ENCODE measurements around the gene MAST2.
A peak's percentile ranks its signal among the peaks of the same experiment; 100 is the strongest.

- TF ChIP-seq CTCF (IDR thresholded peaks at IDR 0.05): no peak
- no peak for TF ChIP-seq POLR2A (IDR thresholded peaks at IDR 0.05; ENCODE audit: low read depth)
- no peak for TF ChIP-seq EP300 (IDR thresholded peaks at IDR 0.05)
- peak; percentile 38 to 81 for TF ChIP-seq POLR2AphosphoS5 (IDR thresholded peaks at IDR 0.05)
Measured at GRCh38 chr1:45892068-45892785, 88.8 kb downstream of the MAST2 start.

All from esophagus muscularis mucosa (tissue), 4 donors.